GM18858 (cell line): ENCODE results near the gene NELL1.
A peak's percentile ranks its signal among the peaks of the same experiment; 100 is the strongest.

Experiments
- ATAC-seq: cut with Tn5 transposase; IDR thresholded peaks from one replicate; pipeline ENCODE4 v1.9.1; 2021; ENCODE audit not compliant: unreplicated experiment

The NELL1 gene

GRCh38 chr11:20668844-20669819, at the start of gene NELL1:
Gene NELL1 (plus strand): TSS chr11:20669586.
- no peak for ATAC-seq

GRCh38 chr11:20620988-20621387, 48.4 kb upstream of the NELL1 start:
- no peak for ATAC-seq

- no peak for ATAC-seq
Measured at GRCh38 chr11:20621679-20622078, 47.7 kb upstream of the NELL1 start.

DNA sequence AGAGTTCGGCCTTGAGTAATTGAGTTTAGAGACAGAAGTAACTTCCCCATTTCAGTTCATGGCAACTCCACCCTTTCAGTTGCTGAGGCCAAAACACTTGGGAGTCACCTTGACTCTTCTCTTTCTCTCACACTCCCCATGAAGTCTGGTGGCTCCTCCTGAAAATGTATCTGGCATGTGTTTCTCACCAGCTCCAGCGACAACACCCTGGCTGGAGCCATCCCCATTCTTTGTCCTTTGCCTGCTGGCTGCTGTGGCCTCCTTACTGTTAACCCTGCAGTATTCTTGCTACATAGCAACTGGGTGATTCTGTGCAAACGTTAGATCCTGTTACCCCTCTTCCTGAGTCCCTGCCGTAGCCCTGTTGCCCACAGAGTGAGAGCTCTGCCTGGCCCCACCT, 46.1 kb upstream of the NELL1 start:
- ATAC-seq, result no peak

GRCh38 chr11:20626279-20626678, 43.1 kb upstream of the NELL1 start:
- ATAC-seq, result no peak

DNA sequence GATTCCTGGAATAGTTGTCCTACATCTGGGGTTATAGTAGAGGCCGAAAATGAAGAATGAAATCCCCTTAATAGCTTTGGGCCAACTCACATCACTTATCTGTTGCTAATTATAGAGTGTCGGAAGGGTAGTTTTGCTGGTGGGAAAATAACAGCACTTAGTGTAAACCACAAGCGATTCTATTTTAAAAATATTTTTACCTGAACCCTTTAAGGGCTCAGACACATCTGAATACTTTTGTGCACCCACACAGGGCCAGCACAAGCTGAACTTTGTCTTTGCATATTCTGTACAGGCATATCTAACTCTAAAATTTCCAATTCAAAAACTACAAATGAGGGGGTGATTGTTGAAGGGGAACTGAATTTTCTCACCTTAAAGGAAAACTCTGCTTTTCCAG, 42.4 kb upstream of the NELL1 start:
- ATAC-seq, result no peak

DNA sequence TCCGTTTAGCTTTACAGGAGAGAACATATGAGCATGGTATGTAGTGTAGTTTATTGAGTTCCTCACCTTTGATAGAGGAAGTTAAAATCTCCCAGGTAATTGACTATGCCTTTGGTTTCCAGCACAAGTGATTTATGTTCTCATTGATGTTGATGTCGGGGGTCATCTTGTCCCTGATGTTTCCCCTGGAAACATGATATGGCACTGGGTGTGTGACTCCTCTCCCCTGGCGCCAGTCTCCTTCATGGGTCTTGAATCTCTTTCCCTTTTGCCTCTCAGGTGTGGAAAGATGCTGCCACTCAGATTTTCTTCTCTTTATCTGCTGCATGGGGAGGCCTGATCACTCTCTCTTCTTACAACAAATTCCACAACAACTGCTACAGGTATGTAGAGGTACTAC, 41.7 kb upstream of the NELL1 start:
- ATAC-seq, result no peak

DNA sequence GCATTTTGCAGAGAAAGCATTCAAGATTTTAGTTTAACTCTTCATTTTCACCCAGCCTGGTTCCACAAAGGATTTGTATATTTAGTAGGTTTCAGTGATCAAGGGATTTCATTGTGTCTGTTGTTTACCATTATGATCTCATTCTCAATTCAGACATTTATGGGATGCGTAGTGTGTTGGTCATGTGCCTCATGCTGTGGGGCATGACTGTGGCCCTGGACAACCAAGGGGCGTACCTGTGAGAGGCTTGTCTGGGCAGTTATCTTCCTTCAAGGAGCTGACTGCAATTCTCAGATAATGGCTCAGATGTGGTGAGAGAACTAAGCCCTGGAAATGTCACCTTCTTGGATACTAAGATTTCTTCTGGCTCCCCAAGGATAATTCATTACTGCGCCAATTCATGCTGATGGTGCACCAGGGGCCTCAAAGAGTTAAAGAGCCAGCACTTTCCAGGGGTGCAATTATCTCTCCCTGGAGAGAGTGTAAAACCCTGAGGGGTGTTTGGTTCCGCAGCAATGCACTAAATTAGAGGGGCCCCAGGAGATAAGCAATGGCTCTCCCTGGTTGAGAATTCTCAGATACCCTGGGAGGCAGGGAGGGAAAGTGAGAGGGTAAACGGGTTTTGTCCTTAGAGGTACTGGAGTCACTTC, 37.7 kb upstream of the NELL1 start:
- no peak for ATAC-seq

DNA sequence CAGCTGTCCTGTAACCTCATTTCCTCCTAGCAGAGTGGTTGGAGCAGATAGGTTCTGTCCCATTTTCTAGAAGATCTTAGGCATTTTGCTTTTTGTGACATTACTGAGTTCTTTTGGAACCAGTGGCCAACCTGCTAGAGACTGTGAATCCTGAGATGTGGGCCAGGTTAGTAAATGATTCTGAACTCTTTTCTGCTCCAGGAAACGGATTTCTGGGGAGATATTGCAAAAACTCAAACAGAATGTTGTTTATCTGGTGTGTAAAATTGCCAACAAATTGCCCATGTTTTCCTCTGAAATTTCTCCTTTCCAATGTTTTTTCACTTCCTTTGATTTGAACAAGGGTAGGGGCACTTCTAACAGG, 37.2 kb upstream of the NELL1 start:
- ATAC-seq, result no peak

GRCh38 chr11:20634044-20634443, 35.3 kb upstream of the NELL1 start:
- no peak for ATAC-seq

DNA sequence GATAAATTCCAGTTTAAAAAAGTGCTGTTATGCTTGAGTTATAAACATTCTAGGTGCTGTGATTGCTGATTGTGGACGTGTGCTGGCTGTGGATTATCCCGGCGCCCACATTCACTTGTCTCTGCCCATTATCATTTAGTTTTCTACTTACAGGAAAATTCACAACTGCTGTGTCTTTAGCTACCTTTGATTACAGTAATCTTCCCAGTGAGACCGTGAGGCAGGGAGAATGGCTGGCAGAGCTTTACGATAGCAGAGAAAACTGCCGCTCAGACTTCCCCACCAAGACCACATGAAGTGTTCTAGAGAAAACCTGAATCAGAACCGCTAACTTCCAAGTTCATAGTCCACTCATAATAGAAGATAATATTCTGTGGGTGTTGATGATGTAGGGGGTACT, 34.6 kb upstream of the NELL1 start:
- ATAC-seq, result no peak

GRCh38 chr11:20638074-20638473, 31.3 kb upstream of the NELL1 start:
- ATAC-seq, result no peak

GRCh38 chr11:20639688-20640087, 29.7 kb upstream of the NELL1 start:
- ATAC-seq, result no peak

GRCh38 chr11:20640401-20640800, 29.0 kb upstream of the NELL1 start:
- ATAC-seq, result no peak

DNA sequence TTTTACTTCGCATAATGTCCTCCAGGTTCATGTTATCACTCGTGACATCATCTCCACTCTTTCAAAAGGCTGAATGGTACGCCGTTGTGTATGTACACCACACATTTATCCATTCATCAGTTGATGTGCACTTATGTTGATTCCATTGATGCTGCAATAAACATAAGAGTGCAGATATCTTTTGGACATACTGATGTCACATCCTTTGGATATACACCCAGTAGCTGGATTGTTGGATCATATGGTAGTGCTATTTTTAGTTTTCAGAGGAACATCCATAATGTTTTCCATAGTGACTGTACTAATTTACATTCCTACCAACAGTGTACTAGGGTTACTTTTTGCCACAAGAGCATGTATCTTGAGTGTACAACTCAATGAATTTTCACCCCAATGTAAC, 25.0 kb upstream of the NELL1 start:
- ATAC-seq, result no peak

DNA sequence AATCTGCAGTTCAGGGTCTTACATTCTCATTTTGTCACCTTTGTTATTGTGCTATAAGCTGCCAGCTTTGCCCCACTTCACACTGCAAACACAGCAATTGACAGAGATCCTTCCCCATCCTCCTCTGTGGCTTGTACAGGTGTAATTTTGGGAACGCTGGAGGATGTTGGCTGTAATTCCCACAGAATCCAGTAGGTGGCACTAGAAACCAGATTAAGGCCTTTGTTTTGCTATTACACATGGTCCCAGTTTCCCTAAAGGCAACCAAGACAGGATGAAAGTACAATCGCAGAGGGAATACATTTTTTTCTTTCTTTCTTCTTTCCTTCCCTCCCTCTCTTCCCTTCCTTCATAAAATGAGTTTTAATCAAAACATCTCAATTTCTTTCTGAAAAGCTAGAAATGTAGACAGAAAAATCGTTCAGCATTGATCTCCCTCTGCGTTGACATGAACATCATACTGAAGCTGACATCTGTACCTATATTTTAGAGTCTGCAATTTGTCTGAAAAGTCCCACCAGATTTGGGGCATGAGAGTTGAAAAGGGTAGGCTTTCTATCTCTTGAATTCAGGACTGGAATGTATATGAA, 21.3 kb upstream of the NELL1 start:
- peak; percentile 72 for ATAC-seq

DNA sequence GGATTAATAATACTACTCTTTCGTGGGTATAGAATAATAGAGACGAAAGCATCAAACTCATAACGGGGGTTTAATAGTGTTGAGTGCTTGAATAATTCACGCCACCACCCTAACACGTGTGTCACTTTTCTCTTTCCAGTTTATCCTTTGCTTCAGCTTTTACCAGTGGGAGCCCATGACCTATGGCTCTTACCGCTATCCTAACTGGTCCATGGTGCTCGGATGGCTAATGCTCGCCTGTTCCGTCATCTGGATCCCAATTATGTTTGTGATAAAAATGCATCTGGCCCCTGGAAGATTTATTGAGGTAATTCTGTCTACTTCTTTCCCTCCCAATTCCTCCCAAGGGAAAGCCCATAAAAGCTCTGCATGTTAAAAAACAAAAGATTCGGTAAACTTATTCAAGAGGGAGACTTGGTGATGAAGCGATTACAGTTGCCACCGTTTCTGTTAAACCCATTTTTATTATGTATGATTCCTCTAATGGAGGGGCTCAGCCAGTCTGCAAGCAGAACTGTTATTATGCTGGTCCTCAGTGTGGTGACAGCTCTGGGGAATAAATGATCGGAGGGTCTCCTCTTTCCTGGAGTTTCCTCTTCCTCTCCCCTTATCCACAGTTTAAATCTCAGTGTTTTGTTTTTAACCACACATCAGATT, 17.1 kb upstream of the NELL1 start:
- ATAC-seq, result no peak

GRCh38 chr11:20654038-20654437, 15.3 kb upstream of the NELL1 start:
- no peak for ATAC-seq

GRCh38 chr11:20656901-20657300, 12.5 kb upstream of the NELL1 start:
- no peak for ATAC-seq

- no peak for ATAC-seq
Measured at GRCh38 chr11:20658135-20658534, 11.3 kb upstream of the NELL1 start.

GRCh38 chr11:20661445-20661844, 7.9 kb upstream of the NELL1 start:
- ATAC-seq, result no peak

GRCh38 chr11:20661850-20662249, 7.5 kb upstream of the NELL1 start:
- ATAC-seq, result no peak
